ENCODE data around the gene ABR.

The ABR gene

DNA sequence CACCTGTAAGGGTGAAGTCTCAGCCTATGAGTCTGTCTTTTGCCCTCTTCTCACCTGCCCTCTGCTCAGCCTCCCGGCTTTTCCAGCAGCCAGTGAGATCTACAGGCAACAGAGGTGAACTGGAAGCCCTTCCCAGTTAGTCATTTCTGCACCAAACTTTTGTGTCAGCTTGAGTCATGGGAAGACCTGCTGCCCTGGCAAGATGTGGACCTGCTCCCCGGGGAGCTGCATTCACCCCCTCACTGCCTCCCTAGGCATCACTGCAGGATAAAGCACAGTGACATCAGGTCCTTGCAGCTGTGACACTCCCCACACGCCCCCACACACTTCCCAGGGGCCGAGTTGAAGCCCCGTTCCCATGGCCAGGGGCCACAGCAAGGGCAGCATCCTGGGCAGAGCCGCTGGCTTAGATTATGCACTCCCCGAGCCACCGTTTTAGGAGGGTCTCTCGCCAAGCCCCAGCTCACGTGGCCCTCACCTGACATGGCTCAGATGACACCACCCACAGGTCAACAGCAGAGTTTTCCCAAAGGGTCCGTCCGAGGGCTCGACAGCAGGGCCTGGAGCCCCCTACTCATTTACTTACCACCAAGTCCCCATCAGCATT is 6.5 kb upstream of the ABR start:
- Histone ChIP-seq H3K36me3 (ENCODE audit: control insufficient read depth, insufficient read depth, low read length) (no peaks in the 10 kb centered on the region), H3K4me1 (ENCODE audit: control insufficient read depth, insufficient read depth, low read length) (peaks cover 27% of the 10 kb centered on the region), H3K27ac (ENCODE audit: low read depth, low read length) (no peak overlapping the region), H3K27me3 (ENCODE audit: control insufficient read depth, insufficient read depth, low read length) (peaks cover 22% of the 10 kb centered on the region), H3K4me3 (ENCODE audit: low read depth, low read length) (no peak overlapping the region), H3K9me3 (ENCODE audit: control insufficient read depth, insufficient read depth, low read depth, low read length) (no peaks in the 10 kb centered on the region), H3K9ac (ENCODE audit: low read length) (no peak overlapping the region)

DNA sequence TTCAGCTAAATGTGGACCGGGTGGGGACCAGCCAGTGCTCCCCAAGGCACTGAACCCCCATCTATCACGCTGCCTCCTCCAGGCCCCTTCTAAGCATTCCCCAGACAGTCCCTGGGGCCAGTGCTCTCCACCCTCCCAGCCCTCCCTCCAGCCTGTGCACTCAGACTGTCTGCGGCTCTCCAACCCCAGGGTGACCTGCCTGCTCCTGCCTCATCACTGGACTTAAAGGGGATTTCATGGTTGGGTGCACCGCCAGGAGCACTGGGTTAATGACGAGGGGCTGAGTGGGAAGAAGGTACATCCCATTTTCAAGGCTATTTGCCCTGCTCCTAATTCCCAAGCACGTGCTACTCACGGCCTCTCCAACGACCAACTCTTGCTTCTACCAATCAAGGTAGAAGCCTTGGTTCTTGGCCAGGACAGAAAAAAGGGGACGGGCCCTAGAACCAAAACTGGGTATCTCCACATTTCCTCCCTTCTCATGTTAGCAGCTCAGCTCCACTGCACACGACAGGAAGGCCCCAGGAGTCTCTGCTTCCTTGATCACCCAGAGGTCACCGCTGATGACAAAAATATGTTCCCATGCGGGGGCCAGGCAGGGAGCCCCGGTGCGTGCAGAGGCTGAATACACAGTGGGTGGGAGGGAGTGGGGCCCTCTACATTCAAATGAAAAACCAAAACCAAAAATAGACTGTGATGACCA is 3.5 kb upstream of the ABR start:
- H3K4me3 ChIP-seq (ENCODE audit: low read depth, low read length) = no peak overlapping the region
- no peaks in the 10 kb centered on the region for H3K9me3 ChIP-seq (ENCODE audit: control insufficient read depth, insufficient read depth, low read depth, low read length)
- no peaks in the 10 kb centered on the region for H3K36me3 ChIP-seq (ENCODE audit: control insufficient read depth, insufficient read depth, low read length)
- peaks cover 39% of the 10 kb centered on the region for H3K4me1 ChIP-seq (ENCODE audit: control insufficient read depth, insufficient read depth, low read length)
- no peak overlapping the region for H3K9ac ChIP-seq (ENCODE audit: low read length)
- no peak overlapping the region for H3K27ac ChIP-seq (ENCODE audit: low read depth, low read length)
- H3K27me3 ChIP-seq (ENCODE audit: control insufficient read depth, insufficient read depth, low read length) = peaks cover 41% of the 10 kb centered on the region

- Histone ChIP-seq H3K27me3 (ENCODE audit: control insufficient read depth, insufficient read depth, low read length) (peaks cover 45% of the 10 kb centered on the region), H3K36me3 (ENCODE audit: control insufficient read depth, insufficient read depth, low read length) (no peaks in the 10 kb centered on the region), H3K9ac (ENCODE audit: low read length) (no peak overlapping the region), H3K4me3 (ENCODE audit: low read depth, low read length) (no peak overlapping the region), H3K4me1 (ENCODE audit: control insufficient read depth, insufficient read depth, low read length) (peaks cover 40% of the 10 kb centered on the region), H3K27ac (ENCODE audit: low read depth, low read length) (no peak overlapping the region), H3K9me3 (ENCODE audit: control insufficient read depth, insufficient read depth, low read depth, low read length) (no peaks in the 10 kb centered on the region)
Observed at GRCh38 chr17:1182811-1183170, 3.0 kb upstream of the ABR start.

DNA sequence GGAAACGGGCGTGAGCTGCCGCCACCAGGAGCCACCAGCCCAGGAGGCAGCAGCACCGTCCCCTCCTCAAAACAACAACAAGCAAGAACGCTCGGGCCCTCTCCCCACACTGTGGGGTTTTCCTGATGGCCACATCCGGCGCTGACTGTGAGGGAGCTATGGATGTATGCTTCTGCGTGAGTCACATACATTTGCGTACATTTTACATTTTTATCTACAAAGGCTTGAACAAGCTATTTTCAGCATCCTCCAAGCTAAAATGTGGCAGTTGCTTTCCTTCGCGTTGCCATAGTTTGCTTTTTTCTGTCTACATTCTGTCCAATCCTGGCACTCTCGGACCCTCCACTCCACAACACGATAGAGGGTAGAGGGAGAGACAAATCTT is 2.0 kb upstream of the ABR start:
- H3K4me3 ChIP-seq (ENCODE audit: low read depth, low read length) = peak overlapping the region; percentile 30
- no peaks in the 10 kb centered on the region for H3K9me3 ChIP-seq (ENCODE audit: control insufficient read depth, insufficient read depth, low read depth, low read length)
- H3K36me3 ChIP-seq (ENCODE audit: control insufficient read depth, insufficient read depth, low read length) = no peaks in the 10 kb centered on the region
- H3K4me1 ChIP-seq (ENCODE audit: control insufficient read depth, insufficient read depth, low read length) = peaks cover 47% of the 10 kb centered on the region
- peaks cover 48% of the 10 kb centered on the region for H3K27me3 ChIP-seq (ENCODE audit: control insufficient read depth, insufficient read depth, low read length)
- H3K9ac ChIP-seq (ENCODE audit: low read length) = no peak overlapping the region
- no peak overlapping the region for H3K27ac ChIP-seq (ENCODE audit: low read depth, low read length)

DNA sequence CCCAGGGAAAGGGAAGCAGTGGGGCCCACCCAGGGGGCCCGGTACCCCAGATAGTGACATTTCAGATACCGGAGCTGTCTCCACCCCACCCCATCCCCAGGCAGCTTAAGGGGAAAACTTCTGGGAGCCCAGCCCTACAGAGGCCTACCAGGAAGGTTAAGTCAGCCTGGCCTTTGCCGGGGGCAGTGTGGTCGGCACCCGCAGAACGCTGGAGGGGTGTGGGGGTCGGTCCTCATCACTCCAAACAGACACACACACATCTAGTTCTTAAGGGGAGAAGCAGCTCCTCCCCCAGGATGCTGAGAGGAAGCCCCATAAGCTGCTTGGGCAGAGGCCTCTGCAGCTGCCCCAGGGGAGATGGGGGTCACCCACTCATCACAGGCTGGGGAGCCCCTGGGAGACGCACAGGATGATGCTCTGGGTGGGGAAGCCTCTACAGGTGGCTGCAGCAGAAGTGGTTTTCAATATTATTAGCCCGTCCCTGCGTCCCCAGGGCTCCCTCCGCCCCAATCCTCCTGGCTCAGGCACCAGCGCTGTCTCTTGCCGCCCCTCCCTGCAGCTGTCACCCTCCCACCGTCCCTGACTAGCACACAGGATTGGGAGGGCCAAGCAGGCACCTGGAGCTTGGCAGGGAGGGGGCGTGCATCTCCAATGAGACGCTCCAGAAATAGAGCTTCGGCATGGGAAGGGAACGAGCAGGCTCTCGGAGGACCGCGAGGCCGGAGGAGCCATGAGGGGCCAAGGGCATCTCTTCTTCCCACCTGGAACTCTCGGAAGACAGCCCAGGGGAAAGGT is 1.4 kb upstream of the ABR start:
- Histone ChIP-seq H3K27ac (ENCODE audit: low read depth, low read length) (no peak overlapping the region), H3K27me3 (ENCODE audit: control insufficient read depth, insufficient read depth, low read length) (peaks cover 44% of the 10 kb centered on the region), H3K4me1 (ENCODE audit: control insufficient read depth, insufficient read depth, low read length) (peaks cover 41% of the 10 kb centered on the region), H3K4me3 (ENCODE audit: low read depth, low read length) (peak overlapping the region; percentile 30), H3K9ac (ENCODE audit: low read length) (no peak overlapping the region), H3K36me3 (ENCODE audit: control insufficient read depth, insufficient read depth, low read length) (no peaks in the 10 kb centered on the region), H3K9me3 (ENCODE audit: control insufficient read depth, insufficient read depth, low read depth, low read length) (no peaks in the 10 kb centered on the region)

DNA sequence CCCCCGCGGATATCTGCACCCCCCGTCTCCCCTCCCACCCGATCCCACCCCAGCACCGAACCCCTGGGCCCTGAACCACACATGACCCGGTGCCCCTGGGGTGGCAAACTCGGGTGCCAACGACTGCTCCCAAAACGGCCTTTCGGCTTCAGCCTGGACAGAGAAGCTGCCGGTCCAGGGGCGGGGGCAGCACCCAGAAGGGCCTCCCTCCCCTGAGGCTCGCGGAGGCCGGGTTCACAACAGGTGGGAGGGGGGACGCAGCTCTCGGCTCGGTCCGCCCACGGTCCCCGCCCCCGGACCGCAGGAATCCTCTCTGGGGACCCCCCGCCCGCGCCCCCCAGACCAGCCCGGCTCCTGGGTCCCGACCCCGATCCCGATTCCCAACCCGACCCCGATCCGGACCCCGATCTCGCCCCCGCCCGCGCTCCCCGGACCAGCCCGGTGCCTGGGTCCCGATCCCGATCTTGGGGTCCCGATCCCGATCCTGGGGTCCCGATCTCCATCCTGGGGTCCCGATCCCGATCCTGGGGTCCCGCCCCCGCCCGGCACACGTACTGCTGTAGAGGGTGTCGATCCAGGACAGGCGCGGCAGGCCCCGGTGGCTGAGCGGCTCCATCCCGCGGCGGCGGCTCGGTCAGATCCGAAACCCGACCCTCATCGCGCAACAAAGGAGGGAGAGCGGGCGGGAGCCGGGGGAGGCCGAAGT is 516 bp downstream of the ABR start:
- Histone ChIP-seq H3K9ac (ENCODE audit: low read length) (peak overlapping the region; percentile 50), H3K9me3 (ENCODE audit: control insufficient read depth, insufficient read depth, low read depth, low read length) (no peaks in the 10 kb centered on the region), H3K36me3 (ENCODE audit: control insufficient read depth, insufficient read depth, low read length) (no peaks in the 10 kb centered on the region), H3K4me1 (ENCODE audit: control insufficient read depth, insufficient read depth, low read length) (peaks cover 40% of the 10 kb centered on the region), H3K27me3 (ENCODE audit: control insufficient read depth, insufficient read depth, low read length) (peaks cover 44% of the 10 kb centered on the region), H3K4me3 (ENCODE audit: low read depth, low read length) (peak overlapping the region; percentile 80), H3K27ac (ENCODE audit: low read depth, low read length) (no peak overlapping the region)

GRCh38 chr17:1177016-1177700 is 2.6 kb downstream of the ABR start:
- no peaks in the 10 kb centered on the region for H3K9me3 ChIP-seq (ENCODE audit: control insufficient read depth, insufficient read depth, low read depth, low read length)
- peaks cover 34% of the 10 kb centered on the region for H3K27me3 ChIP-seq (ENCODE audit: control insufficient read depth, insufficient read depth, low read length)
- H3K27ac ChIP-seq (ENCODE audit: low read depth, low read length) = no peak overlapping the region
- no peak overlapping the region for H3K9ac ChIP-seq (ENCODE audit: low read length)
- H3K36me3 ChIP-seq (ENCODE audit: control insufficient read depth, insufficient read depth, low read length) = no peaks in the 10 kb centered on the region
- peak overlapping the region; percentile 2; the same call in 1 of the 2 replicates for H3K4me3 ChIP-seq (ENCODE audit: low read depth, low read length)
- peaks cover 31% of the 10 kb centered on the region for H3K4me1 ChIP-seq (ENCODE audit: control insufficient read depth, insufficient read depth, low read length)

DNA sequence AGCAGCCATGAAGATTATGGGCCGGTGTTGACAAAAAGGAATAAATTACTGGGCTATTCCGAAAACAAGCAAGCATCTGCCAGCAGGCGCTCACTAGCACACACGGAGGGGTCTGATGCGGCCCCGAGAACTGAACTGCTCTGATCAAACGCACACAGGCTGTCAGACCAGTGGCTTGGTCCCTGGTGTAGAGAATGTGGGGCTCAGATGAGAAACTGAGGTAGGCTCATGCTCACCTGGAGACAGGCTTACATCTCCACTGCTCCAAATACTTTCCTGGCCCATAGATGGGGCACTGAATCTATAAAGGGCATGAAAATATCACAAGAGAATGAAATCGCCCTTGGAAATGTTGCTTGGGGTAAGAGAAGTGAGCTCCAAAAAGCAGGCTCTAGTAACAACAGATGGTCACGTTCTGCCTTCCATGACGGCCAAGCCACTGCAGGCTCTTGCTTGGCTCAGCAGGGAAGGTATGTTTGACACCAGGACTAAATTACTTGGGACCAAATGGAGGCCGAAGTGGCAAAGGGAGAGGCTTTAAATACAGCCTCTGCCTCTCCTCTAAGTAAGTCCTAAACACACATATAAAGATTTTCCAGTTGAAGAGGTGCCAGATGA is 5.4 kb downstream of the ABR start:
- no peaks in the 10 kb centered on the region for H3K36me3 ChIP-seq (ENCODE audit: control insufficient read depth, insufficient read depth, low read length)
- H3K9ac ChIP-seq (ENCODE audit: low read length) = no peak overlapping the region
- H3K9me3 ChIP-seq (ENCODE audit: control insufficient read depth, insufficient read depth, low read depth, low read length) = no peaks in the 10 kb centered on the region
- peaks cover 12% of the 10 kb centered on the region for H3K27me3 ChIP-seq (ENCODE audit: control insufficient read depth, insufficient read depth, low read length)
- H3K4me3 ChIP-seq (ENCODE audit: low read depth, low read length) = no peak overlapping the region
- no peak overlapping the region for H3K27ac ChIP-seq (ENCODE audit: low read depth, low read length)
- peaks cover 14% of the 10 kb centered on the region; the same call in 1 of the 2 replicates for H3K4me1 ChIP-seq (ENCODE audit: control insufficient read depth, insufficient read depth, low read length)

DNA sequence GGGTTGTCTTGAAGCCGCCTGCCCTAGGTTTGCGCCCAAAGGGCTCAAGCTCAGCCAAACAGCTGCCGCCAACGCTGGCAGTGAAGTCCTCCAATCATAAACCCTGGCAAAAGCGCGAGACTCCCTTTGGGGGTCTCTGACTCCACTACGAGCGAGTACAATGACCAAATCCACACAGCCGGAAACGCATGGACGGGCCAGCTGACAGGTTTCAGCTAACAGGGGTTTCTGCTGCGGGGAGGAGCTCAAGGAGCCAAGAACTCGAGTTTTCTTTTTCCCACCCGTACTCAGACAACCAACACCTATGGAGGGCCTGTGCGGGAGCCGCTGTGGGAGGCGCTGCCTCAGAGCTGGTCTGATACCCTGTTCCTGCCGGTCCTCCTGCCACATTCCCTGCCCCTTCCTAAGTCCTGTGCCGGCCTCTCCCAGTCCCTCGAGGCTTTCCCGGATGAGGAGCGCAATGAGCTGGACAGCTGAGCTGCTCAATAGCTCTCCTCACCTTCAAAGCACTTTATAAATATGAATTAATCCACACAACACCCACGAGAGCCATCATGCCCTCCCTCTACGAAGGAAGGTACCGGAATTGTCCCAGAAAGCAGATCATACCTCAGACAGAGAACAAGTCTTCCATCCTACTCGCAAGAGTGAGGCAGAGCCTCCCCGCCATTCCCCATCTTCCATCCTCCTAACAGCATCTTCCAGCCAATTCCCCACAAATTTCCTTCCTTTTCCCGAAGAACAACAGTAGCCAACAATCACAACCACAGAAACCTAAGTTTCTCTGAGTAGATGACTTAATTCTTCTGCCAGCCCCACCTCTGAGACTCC is 6.1 kb downstream of the ABR start:
- Histone ChIP-seq H3K4me3 (ENCODE audit: low read depth, low read length) (no peak overlapping the region), H3K9me3 (ENCODE audit: control insufficient read depth, insufficient read depth, low read depth, low read length) (no peaks in the 10 kb centered on the region), H3K27me3 (ENCODE audit: control insufficient read depth, insufficient read depth, low read length) (peaks cover 10% of the 10 kb centered on the region), H3K4me1 (ENCODE audit: control insufficient read depth, insufficient read depth, low read length) (peaks cover 14% of the 10 kb centered on the region; the same call in 1 of the 2 replicates), H3K36me3 (ENCODE audit: control insufficient read depth, insufficient read depth, low read length) (no peaks in the 10 kb centered on the region), H3K27ac (ENCODE audit: low read depth, low read length) (no peak overlapping the region), H3K9ac (ENCODE audit: low read length) (no peak overlapping the region)
